ENCODE data around the gene LRRC8B. TPM values are rescaled to one million over a fixed set of nuclear protein-coding genes. Genes with fewer than 3 reads are reported as not detected.
A peak's percentile ranks its signal among the peaks of the same experiment; 100 is the strongest.

Gene LRRC8B
- total RNA-seq, 1 experiment from 2014 or later = 9.7 TPM

- no peak for TF ChIP-seq CTCF (IDR thresholded peaks at IDR 0.05; ENCODE audit: unreplicated experiment)
- Mint-ChIP-seq H3K27ac (ENCODE audit: low read depth, unreplicated experiment) (no peak overlapping the region), H3K36me3 (ENCODE audit: insufficient read depth, unreplicated experiment) (no peaks in the 10 kb centered on the region), H3K4me1 (ENCODE audit: insufficient read depth, unreplicated experiment) (peaks cover 35% of the 10 kb centered on the region), H3K4me3 (ENCODE audit: unreplicated experiment) (peak overlapping the region; percentile 32), H3K27me3 (ENCODE audit: insufficient read depth, unreplicated experiment) (no peaks in the 10 kb centered on the region), H3K9me3 (ENCODE audit: unreplicated experiment) (no peaks in the 10 kb centered on the region)
- no TSS peak for BruUV-seq (replicated peaks)
- CTCF ChIA-PET = interaction anchor here (2.6 kb wide), 1 partner anchor 27 kb away, joined by 5 read pairs; the partner anchor contains the start of gene LRRC8C
- DNase-seq (ENCODE audit: unreplicated experiment) = peak; percentile 32
- intact Hi-C loops (cut with micrococcal nuclease) = no loop called here
- POLR2A ChIA-PET = no interaction called here
These were observed 81.8 kb downstream of the LRRC8B start for GRCh38 chr1:89606227-89606980.

GRCh38 chr1:89607156-89607555 lies 82.5 kb downstream of the LRRC8B start:
- Mint-ChIP-seq H3K27me3 (ENCODE audit: insufficient read depth, unreplicated experiment) (no peaks in the 10 kb centered on the region), H3K4me3 (ENCODE audit: unreplicated experiment) (no peak overlapping the region), H3K36me3 (ENCODE audit: insufficient read depth, unreplicated experiment) (no peaks in the 10 kb centered on the region), H3K4me1 (ENCODE audit: insufficient read depth, unreplicated experiment) (peaks cover 35% of the 10 kb centered on the region), H3K27ac (ENCODE audit: low read depth, unreplicated experiment) (no peak overlapping the region), H3K9me3 (ENCODE audit: unreplicated experiment) (no peaks in the 10 kb centered on the region)
- no TSS peak for BruUV-seq (replicated peaks)
- POLR2A ChIA-PET = no interaction called here
- intact Hi-C loops (cut with micrococcal nuclease) = no loop called here
- no peak for DNase-seq (ENCODE audit: unreplicated experiment)
- TF ChIP-seq CTCF (IDR thresholded peaks at IDR 0.05; ENCODE audit: unreplicated experiment) = no peak
- CTCF ChIA-PET = interaction anchor here (0.6 to 1.9 kb wide), 2 partner anchors 156 to 163 kb away, joined by 3 to 9 read pairs; no protein-coding TSS in a partner anchor

GRCh38 chr1:89607586-89608318 lies 83.1 kb downstream of the LRRC8B start:
- CTCF ChIA-PET = interaction anchor here (0.6 to 1.9 kb wide), 4 partner anchors 92 to 164 kb away, joined by 3 to 9 read pairs (median 3); no protein-coding TSS in a partner anchor
- DNase-seq (ENCODE audit: unreplicated experiment) = no peak
- intact Hi-C loops (cut with micrococcal nuclease) = no loop called here
- BruUV-seq (replicated peaks) = no TSS peak
- no peaks in the 10 kb centered on the region for H3K36me3 Mint-ChIP-seq (ENCODE audit: insufficient read depth, unreplicated experiment)
- H3K4me3 Mint-ChIP-seq (ENCODE audit: unreplicated experiment) = no peak overlapping the region
- POLR2A ChIA-PET = interaction anchor here (1.3 kb wide), 1 partner anchor 9 kb away, joined by 7 read pairs; no protein-coding TSS in a partner anchor
- TF ChIP-seq CTCF (IDR thresholded peaks at IDR 0.05; ENCODE audit: unreplicated experiment) = no peak
- H3K4me1 Mint-ChIP-seq (ENCODE audit: insufficient read depth, unreplicated experiment) = peaks cover 35% of the 10 kb centered on the region
- H3K27ac Mint-ChIP-seq (ENCODE audit: low read depth, unreplicated experiment) = no peak overlapping the region
- H3K27me3 Mint-ChIP-seq (ENCODE audit: insufficient read depth, unreplicated experiment) = no peaks in the 10 kb centered on the region
- no peaks in the 10 kb centered on the region for H3K9me3 Mint-ChIP-seq (ENCODE audit: unreplicated experiment)

GRCh38 chr1:89608319-89608983 lies 83.8 kb downstream of the LRRC8B start:
- no TSS peak for BruUV-seq (replicated peaks)

More at GRCh38 chr1:89608319-89608983, 83.8 kb downstream of the LRRC8B start:
- POLR2A ChIA-PET = interaction anchor here (1.3 kb wide), 1 partner anchor 9 kb away, joined by 7 read pairs; no protein-coding TSS in a partner anchor
- no peaks in the 10 kb centered on the region for H3K9me3 Mint-ChIP-seq (ENCODE audit: unreplicated experiment)
- no peak overlapping the region for H3K4me3 Mint-ChIP-seq (ENCODE audit: unreplicated experiment)
- no peak for TF ChIP-seq CTCF (IDR thresholded peaks at IDR 0.05; ENCODE audit: unreplicated experiment)
- peaks cover 34% of the 10 kb centered on the region for H3K4me1 Mint-ChIP-seq (ENCODE audit: insufficient read depth, unreplicated experiment)
- DNase-seq (ENCODE audit: unreplicated experiment) = no peak
- no peaks in the 10 kb centered on the region for H3K36me3 Mint-ChIP-seq (ENCODE audit: insufficient read depth, unreplicated experiment)
- no peaks in the 10 kb centered on the region for H3K27me3 Mint-ChIP-seq (ENCODE audit: insufficient read depth, unreplicated experiment)
- CTCF ChIA-PET = interaction anchor here (0.6 to 2.4 kb wide), 9 partner anchors 9 to 1556 kb away, joined by 3 to 11 read pairs (median 3); no protein-coding TSS in a partner anchor
- no peak overlapping the region for H3K27ac Mint-ChIP-seq (ENCODE audit: low read depth, unreplicated experiment)
- intact Hi-C loops (cut with micrococcal nuclease) = no loop called here

Measured in MCF 10A (cell line).